Adrenal gland (tissue), 5 donors: ENCODE data around the gene TEX36.

ENCODE experiments used
- CTCF ChIP-seq, 6 experiments: fragments of 450-650 bp in 4 of 6; fragments of 200-600 bp in 2 of 6; sonication (generic) in 1 of 6; IDR thresholded peaks; 1 replicate in 5 of 6; 2 replicates in 1 of 6; pipeline versions ENCODE4 v1.5.1 to v1.8.0; 2016 to 2021; ENCODE audit warnings: antibody characterized with exemption in 6 of 6, mild to moderate bottlenecking in 2 of 6, moderate library complexity in 1 of 6
- POLR2A ChIP-seq, 2 donors: fragments of 450-650 bp; IDR thresholded peaks; one replicate each; pipeline ENCODE4 v1.6.1; 2017; ENCODE audit warnings: antibody characterized with exemption in 2 of 2, mild to moderate bottlenecking in 2 of 2, moderate library complexity in 1 of 2
- donor health status: DM: no; HTN: no; CAD: no.

GRCh38 chr10:125626671-125627070 is 56.3 kb downstream of the TEX36 start:
- no peak for TF ChIP-seq CTCF (IDR thresholded peaks at IDR 0.05)
- no peak for TF ChIP-seq POLR2A (IDR thresholded peaks at IDR 0.05)
